Right cardiac atrium (tissue), 5 donors: ENCODE data around the gene SCAPER. TPM values are rescaled to one million over a fixed set of nuclear protein-coding genes. Genes with fewer than 3 reads are reported as not detected.
A peak's percentile ranks its signal among the peaks of the same experiment; 100 is the strongest.

Experiments
- ATAC-seq, 2 donors: fragments of 200-7000 bp; cut with Tn5 transposase; one replicate each; pipeline versions ENCODE4 v1.8.0 to v1.9.1; 2020; ENCODE audit warnings: moderate library complexity in 2 of 2, mild to moderate bottlenecking in 1 of 2
- DNase-seq, 3 donors: peaks; one replicate each; pipeline ENCODE4 v3.0.0-alpha.2; 2020
- H3K27ac ChIP-seq: one replicate; pipeline ENCODE4 v1.5.1; 2013; ENCODE audit warnings: mild to moderate bottlenecking, low read length, control low read depth, moderate library complexity
- H3K27me3 ChIP-seq: one replicate; pipeline ENCODE4 v1.6.1; 2013; ENCODE audit not compliant: control insufficient read depth, insufficient read depth
- H3K4me1 ChIP-seq: one replicate; pipeline ENCODE4 v1.6.1; 2013; ENCODE audit warnings: low read length; ENCODE audit not compliant: control insufficient read depth, insufficient read depth
- H3K4me3 ChIP-seq: one replicate; pipeline ENCODE4 v1.5.1; 2013; ENCODE audit warnings: low read length, control low read depth
- H3K9me3 ChIP-seq: one replicate; pipeline ENCODE4 v1.6.1; 2013; ENCODE audit warnings: low read length; ENCODE audit not compliant: control insufficient read depth
- WGBS: extraction: QIAGEN DNeasy Blood & Tissue Kit; methylation state at CpG from one replicate; pipeline ENCODE4 v1.1.7; 2013; 5-methylcytosine and 5-hydroxymethylcytosine counted together
- intact Hi-C, 4 donors: fragments of 100-400 bp; cut with DNase I; formaldehyde crosslinking; loops; one replicate each; pipeline versions ENCODE4 v1.11.0 to v1.14.0; 2022 to 2023
- polyA plus RNA-seq: library from polyadenylated mRNA; stranded (reverse); fragments of 200-250 nt; gene quantifications from one replicate; pipeline ENCODE4 v1.2.3, GENCODE V29; 2013
- total RNA-seq, 4 donors: library from RNA; stranded (reverse); fragmentation: NEBNext Ultra II Directional; extraction: Animal tissue kit (Norgen Biotek cat#: 25700); gene quantifications; one replicate each; pipeline ENCODE4 v1.2.1, GENCODE V29; 2021
- donor health status: healthy with polysubstance abuse.
- donor health status: DM: no; HTN: yes; CAD: no.
- donor health status: DM: no; HTN: no; CAD: no.
- donor health status: DM: no; HTN: yes; CAD: no; lungs with severe emphysema.
- donor health status: DM: yes; HTN: yes; CAD: no.

SCAPER gene
- total and polyA plus RNA-seq, 5 donors: 16.3 to 43.5 (median 36.3) TPM

DNA sequence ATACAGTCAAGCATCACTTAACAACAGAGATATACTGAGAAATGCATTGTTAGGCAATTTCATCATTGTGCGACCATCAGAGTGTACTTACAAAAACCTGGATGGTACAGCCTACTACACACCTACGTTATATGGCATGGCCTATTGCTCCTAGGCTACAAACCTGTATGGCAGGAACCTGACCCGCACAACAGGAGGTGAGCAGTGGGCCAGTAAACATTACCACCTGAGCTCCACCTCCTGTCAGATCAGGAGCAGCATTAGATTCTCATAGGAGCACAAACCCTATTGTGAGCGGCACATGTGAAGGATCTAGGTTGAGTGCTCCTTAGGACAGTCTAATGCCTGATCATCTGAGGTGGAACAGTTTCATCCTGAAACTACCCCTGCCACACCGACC is 89.7 kb downstream of the SCAPER start:
- intact Hi-C loops: no loop called here
- no peaks in the 10 kb centered on the region for H3K27me3 ChIP-seq
- ATAC-seq: no peak
- H3K4me3 ChIP-seq: no peak overlapping the region
- H3K9me3 ChIP-seq: no peaks in the 10 kb centered on the region
- no peaks in the 10 kb centered on the region for H3K4me1 ChIP-seq
- no peak for DNase-seq
- H3K27ac ChIP-seq: no peak overlapping the region
- WGBS: 96% methylated on average over 5 of the region's 5 CpGs

DNA sequence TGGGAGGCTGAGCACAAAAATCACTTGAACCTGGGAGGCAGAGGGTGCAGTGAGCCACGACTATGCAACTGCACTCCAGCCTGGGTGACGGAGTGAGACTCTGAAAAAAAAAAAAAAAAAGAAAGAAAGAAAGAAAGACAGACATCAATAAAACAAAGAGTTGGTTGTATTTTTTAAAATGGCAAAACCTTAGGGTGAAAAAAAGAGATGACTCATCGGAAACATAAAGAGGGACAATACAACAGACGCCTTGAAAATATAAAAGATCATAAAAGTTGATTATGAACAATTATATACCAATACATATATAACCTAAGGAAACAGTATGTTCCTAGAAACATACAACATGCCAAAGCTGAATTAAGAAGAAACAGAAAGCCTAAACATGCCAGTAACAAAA is 92.8 kb downstream of the SCAPER start:
- intact Hi-C loops: no loop called here
- 89% methylated on average over 4 of the region's 4 CpGs for WGBS
- no peaks in the 10 kb centered on the region for H3K27me3 ChIP-seq
- ATAC-seq: no peak
- H3K4me1 ChIP-seq: no peaks in the 10 kb centered on the region
- no peak overlapping the region for H3K27ac ChIP-seq
- H3K4me3 ChIP-seq: no peak overlapping the region
- H3K9me3 ChIP-seq: no peaks in the 10 kb centered on the region
- DNase-seq: no peak

DNA sequence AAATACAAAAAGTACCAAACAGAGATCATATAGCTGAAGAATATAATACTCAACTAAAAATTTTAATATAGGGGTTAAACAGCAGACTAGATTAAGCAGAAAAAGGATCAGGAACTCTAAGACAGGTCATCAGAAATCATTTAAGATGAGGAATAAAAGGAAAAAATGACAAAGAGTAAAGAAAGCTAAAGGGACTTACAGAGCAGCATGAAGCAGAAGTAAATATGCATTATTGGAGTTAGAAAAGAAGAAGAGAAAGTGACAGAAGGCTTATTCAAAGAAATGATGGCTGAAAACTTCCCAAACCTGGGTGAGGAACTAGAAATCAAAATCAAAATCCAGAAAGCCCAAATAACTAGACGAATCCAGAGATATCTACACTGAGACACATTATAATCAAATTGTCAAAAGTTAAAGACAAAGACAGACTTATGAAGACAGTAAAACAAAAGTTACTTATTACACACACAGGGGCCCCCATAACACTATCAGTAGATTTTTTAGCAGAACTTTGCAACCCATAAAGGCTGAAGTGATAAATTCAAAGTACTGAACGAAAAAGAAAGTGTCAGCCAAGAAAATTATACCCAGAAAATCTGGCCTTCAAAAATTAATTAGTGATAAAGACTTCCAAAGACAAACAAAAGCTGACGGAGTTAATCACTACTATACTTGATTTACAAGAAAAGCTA is 95.6 kb downstream of the SCAPER start:
- Histone ChIP-seq H3K4me3 (no peak overlapping the region), H3K27me3 (no peaks in the 10 kb centered on the region), H3K4me1 (no peaks in the 10 kb centered on the region), H3K9me3 (no peaks in the 10 kb centered on the region), H3K27ac (no peak overlapping the region)
- intact Hi-C loops: no loop called here
- no peak for DNase-seq
- 92% methylated on average over 3 of the region's 3 CpGs for WGBS
- no peak for ATAC-seq

DNA sequence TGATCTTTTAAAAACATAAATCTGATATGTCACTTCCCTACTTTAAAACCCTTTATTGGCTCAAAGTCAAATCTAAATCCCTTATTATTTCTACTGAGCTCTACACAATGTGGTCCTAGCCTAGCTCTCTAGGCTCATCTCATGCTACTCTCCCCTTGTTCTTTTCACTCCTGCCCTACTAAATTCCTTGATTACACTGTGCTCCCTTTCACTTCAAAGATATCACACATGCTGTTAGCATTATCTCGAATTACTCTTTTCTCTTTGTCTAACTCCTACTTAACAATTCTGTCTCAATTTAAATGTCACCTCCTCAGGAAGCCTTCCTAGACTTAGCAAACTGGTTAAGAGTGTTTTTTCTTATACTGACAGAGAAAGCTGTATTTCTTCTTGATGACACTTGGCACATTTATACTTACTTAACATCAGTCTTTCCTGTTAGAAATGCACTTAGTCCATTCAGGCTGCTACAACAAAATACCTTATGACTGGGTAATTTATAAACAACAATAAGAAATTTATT is 102.0 kb downstream of the SCAPER start:
- no peak for ATAC-seq
- 70% methylated on average over 1 of the region's 1 CpG for WGBS
- Histone ChIP-seq H3K4me3 (no peak overlapping the region), H3K27ac (no peak overlapping the region), H3K27me3 (no peaks in the 10 kb centered on the region), H3K9me3 (no peaks in the 10 kb centered on the region), H3K4me1 (no peaks in the 10 kb centered on the region)
- no peak for DNase-seq
- intact Hi-C loops: no loop called here

DNA sequence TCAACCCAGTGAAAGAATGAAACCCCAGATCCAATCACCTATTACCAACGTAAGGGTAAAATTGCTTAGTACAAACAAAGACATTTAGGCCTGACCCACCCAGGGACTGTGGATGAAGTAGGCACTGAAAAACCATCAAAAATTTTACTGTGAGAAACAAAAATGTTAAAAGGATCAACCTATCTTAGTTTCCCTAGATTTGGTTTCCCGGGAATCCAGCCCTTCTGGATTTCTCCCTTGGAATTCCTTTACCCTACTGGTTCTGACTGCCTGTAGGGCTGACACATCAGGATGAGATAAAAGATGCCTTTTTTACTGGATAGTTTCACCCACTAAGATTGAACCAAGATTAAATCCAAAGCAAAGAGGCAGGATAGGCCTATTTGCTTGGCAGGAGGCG is 102.7 kb downstream of the SCAPER start:
- no peaks in the 10 kb centered on the region for H3K9me3 ChIP-seq
- no peaks in the 10 kb centered on the region for H3K4me1 ChIP-seq
- 98% methylated on average over 3 of the region's 3 CpGs for WGBS
- ATAC-seq: no peak
- intact Hi-C loops: no loop called here
- no peak overlapping the region for H3K4me3 ChIP-seq
- no peak for DNase-seq
- no peak overlapping the region for H3K27ac ChIP-seq
- no peaks in the 10 kb centered on the region for H3K27me3 ChIP-seq

DNA sequence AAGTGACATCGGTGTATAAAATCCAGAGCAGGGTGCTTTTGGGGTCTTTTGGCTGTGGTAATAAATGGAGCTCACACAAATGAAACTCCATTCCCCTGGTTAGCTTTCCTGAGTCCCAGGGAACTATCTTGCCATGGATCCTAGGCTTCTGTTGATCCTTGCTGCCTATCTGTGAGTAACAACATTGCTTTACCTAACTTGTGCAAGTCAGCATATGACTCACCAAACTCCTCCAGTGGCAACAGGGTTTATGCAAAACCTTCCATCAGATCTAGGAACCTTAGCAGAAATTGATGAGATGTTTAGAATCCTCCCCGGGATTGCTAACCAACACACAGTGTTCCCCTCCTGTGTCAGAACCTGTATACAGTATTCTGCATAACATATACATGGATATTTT is 105.4 kb downstream of the SCAPER start:
- WGBS: over 99% methylated on average over 2 of the region's 2 CpGs
- ATAC-seq (no peak), DNase-seq (no peak)
- H3K4me3 ChIP-seq: no peak overlapping the region
- intact Hi-C loops: no loop called here
- no peaks in the 10 kb centered on the region for H3K4me1 ChIP-seq
- no peak overlapping the region for H3K27ac ChIP-seq
- no peaks in the 10 kb centered on the region for H3K27me3 ChIP-seq
- no peaks in the 10 kb centered on the region for H3K9me3 ChIP-seq

DNA sequence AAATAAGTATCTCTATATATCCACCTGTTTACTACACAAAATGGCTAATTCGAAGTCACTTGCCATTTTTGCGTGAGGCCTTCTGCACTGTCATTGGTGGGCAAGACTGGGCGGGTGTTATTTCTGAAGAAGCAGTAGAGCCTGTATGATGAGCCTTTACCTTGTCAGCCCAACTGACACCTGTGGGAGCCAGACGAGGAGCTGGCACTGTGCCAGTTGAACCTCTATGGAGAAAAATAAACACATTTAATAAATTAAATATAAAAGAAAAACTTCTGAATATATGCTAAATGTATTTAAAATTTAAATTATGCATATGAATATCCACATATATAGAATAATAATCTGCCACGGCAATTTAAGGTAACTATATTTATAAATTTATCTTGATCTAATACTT is 109.9 kb downstream of the SCAPER start:
- intact Hi-C loops: no loop called here
- DNase-seq: peak in 1 of 3 donors; percentile 42
- WGBS: 84% methylated on average over 5 of the region's 5 CpGs
- Histone ChIP-seq H3K4me3 (no peak overlapping the region), H3K27me3 (no peaks in the 10 kb centered on the region), H3K9me3 (no peaks in the 10 kb centered on the region), H3K27ac (no peak overlapping the region), H3K4me1 (no peaks in the 10 kb centered on the region)
- no peak for ATAC-seq

DNA sequence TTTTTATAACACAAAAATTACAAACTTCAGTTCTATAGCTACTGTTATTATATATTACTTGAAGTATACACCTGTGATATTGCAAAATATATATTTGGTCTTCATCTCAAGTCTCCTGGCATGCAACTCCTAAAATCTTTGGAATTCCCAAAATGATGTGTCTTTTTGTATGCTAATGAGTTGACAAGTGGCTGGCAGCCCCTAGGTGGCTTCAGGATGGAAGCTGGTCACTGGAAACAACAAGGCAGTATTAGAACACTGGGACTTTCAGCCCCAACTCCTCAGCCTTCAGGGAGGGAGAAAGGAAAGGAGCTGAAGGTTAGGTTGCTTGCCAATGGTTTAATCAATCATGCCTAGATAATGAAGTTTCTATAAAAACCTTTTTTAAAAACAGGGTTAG is 112.0 kb downstream of the SCAPER start:
- H3K4me3 ChIP-seq: no peak overlapping the region
- no peak for ATAC-seq

DNA sequence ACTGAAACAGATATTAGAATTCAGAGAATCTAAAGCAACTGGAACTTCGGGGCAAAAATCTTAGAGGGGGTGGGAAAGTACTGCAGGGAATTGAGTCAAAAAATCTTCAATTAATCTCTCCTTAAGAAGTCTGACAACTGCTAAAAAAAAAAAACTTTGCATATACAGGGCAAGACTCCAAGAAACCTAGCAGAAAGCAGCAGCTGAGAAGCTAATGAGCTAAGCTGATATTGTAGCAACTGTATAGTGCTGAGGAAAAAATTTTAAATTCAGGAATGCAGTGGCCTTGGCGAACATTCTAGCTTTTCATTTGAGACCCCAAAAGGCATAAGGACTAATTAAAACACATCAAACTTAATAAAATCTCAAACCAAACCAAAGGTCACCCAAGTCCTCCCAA is 113.6 kb downstream of the SCAPER start:
- Histone ChIP-seq H3K4me1 (no peaks in the 10 kb centered on the region), H3K4me3 (no peak overlapping the region), H3K27ac (no peak overlapping the region), H3K9me3 (no peaks in the 10 kb centered on the region), H3K27me3 (no peaks in the 10 kb centered on the region)
- intact Hi-C loops: no loop called here
- no peak for ATAC-seq
- no peak for DNase-seq
- WGBS: 74% methylated on average over 2 of the region's 2 CpGs

More for the DNA sequence above, 112.0 kb downstream of the SCAPER start:
- Histone ChIP-seq H3K9me3 (no peaks in the 10 kb centered on the region), H3K27ac (no peak overlapping the region), H3K4me1 (no peaks in the 10 kb centered on the region), H3K27me3 (no peaks in the 10 kb centered on the region)
- intact Hi-C loops: no loop called here
- DNase-seq: no peak

DNA sequence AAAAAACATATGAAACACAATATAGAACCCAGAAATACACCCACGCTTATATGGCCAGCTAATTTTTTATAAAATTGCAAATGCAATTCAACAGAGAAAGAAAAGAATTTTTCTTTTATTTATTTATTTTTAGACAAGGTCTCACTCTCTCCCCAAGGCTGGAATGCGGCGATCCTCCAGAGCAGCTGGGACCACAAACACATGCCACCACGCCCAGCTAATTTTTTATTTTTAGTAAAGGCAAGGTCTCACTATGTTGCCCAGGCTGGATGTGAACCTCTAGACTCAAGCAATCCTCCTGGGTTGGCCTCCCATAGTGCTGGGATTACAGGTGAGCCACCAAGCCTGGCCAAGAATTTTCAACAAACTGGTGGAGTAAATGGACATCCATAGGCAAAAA is 117.9 kb downstream of the SCAPER start:
- 93% methylated on average over 4 of the region's 4 CpGs for WGBS
- Histone ChIP-seq H3K4me1 (no peaks in the 10 kb centered on the region), H3K27me3 (no peaks in the 10 kb centered on the region), H3K9me3 (no peaks in the 10 kb centered on the region), H3K27ac (no peak overlapping the region), H3K4me3 (no peak overlapping the region)
- intact Hi-C loops: no loop called here
- DNase-seq: no peak
- ATAC-seq: no peak

DNA sequence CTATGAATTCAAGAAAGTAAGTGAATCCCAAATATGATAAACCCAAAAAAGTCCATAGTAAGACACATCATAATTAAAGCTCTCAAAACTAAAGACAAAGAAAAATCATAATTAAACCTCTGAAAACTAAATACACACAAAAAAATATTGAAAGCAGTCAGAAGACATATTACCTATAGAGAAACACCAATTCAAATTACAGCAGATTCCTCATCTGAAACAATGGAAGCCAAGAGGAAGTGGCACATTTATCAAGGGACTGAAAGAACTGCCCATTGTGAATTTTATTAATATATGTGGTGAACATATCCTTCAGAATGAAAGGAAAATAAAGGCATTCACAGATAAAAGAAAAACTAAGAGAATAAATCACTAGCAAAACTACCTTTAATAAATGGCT is 128.2 kb downstream of the SCAPER start:
- intact Hi-C loops: no loop called here
- ATAC-seq (no peak), DNase-seq (no peak)
- Histone ChIP-seq H3K9me3 (no peaks in the 10 kb centered on the region), H3K4me3 (no peak overlapping the region), H3K27me3 (no peaks in the 10 kb centered on the region), H3K27ac (no peak overlapping the region), H3K4me1 (no peaks in the 10 kb centered on the region)

DNA sequence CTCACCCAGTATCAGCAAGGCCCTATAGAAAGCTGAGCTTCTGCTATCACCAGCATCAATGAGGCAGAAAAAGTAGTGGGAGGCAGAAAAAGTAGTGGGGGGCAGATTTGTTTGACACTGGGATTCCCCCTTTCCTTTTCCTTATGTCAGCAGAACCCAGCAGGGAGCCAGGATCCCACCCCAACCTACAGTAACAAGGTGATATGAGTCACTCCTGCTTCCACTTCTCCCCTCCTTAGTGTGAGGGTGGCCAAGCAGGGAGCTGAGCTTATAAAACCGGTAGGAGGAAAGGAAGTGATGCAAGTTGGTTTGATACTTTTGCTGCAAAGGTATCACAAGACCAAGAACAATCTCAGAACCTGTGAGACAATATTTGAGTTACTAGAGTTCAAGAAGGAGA is 128.7 kb downstream of the SCAPER start:
- H3K4me1 ChIP-seq: no peaks in the 10 kb centered on the region
- no peak overlapping the region for H3K4me3 ChIP-seq
- H3K27me3 ChIP-seq: no peaks in the 10 kb centered on the region
- no peaks in the 10 kb centered on the region for H3K9me3 ChIP-seq
- no peak for ATAC-seq
- WGBS: 68% methylated on average over 1 of the region's 1 CpG
- DNase-seq: no peak
- intact Hi-C loops: no loop called here
- H3K27ac ChIP-seq: no peak overlapping the region
